HCT116 (cell line): ENCODE measurements around the gene VSIG2. TPM values are rescaled to one million over a fixed set of nuclear protein-coding genes. Genes with fewer than 3 reads are reported as not detected.

Experiments used
- ATAC-seq: fragments of 200-7000 bp; cut with Tn5 transposase; 2 replicates; pipeline ENCODE4 v1.9.1; 2020; ENCODE audit warnings: mild to moderate bottlenecking, moderate library complexity
- BruUV-seq: library from RNA; stranded (reverse); fragments of 400-500 nt; replicated peaks from 2 replicates; lab custom pipeline; 2021; lab: Mats Ljungman, UMichigan
- CTCF ChIA-PET: fragments of 300-600 bp; sonication (Branson Sonifier 250); formaldehyde crosslinking; loops from one replicate; lab custom pipeline; 2021; ENCODE audit warnings: antibody characterized with exemption; lab: Charles Lee
- POLR2A ChIA-PET: fragments of 300-600, 350-600 bp; sonication (Branson Sonifier 250); formaldehyde crosslinking; loops from one replicate; lab custom pipeline; 2021; ENCODE audit warnings: antibody characterized with exemption; lab: Charles Lee
- RAD21 ChIA-PET, 2 experiments: fragments of 300-600 bp; sonication (Branson Sonifier 250); formaldehyde crosslinking; loops; one replicate each; lab custom pipeline; 2023; ENCODE audit warnings: low total read pairs in 2 of 2; ENCODE audit not compliant: uncharacterized antibody in 2 of 2, unreplicated experiment in 2 of 2, low non-redundant PET in 1 of 2; lab: Charles Lee
- DNase-seq: peaks from one replicate; pipeline ENCODE4 v3.0.0-alpha.2; 2010; ENCODE audit warnings: low read depth, low spot score
- H2AFZ ChIP-seq: fragments of 200-600 bp; shearing (Covaris generic), sonication (generic); 2 replicates; pipeline ENCODE4 v1.6.1; 2017; ENCODE audit warnings: low read depth, mixed run types, mixed read lengths, antibody characterized with exemption, low read length; ENCODE audit not compliant: poor library complexity, severe bottlenecking
- H3K27ac ChIP-seq: 2 replicates; pipeline ENCODE4 v1.5.1; 2012; ENCODE audit warnings: low read depth, low read length
- H3K27me3 ChIP-seq: fragments of 200-600 bp; sonication (generic); 2 replicates; pipeline ENCODE4 v1.6.1; 2016; ENCODE audit warnings: mixed run types, low read length, mixed read lengths; ENCODE audit not compliant: insufficient read depth
- H3K36me3 ChIP-seq, 2 experiments: fragments of 200-500 bp in 1 of 2; fragments of 200-600 bp in 1 of 2; sonication (Bioruptor generic) in 1 of 2; sonication (generic) in 1 of 2; 2 replicates each; pipeline versions ENCODE4 v1.5.1 to v1.6.1; 2014 to 2016; ENCODE audit warnings: low read length in 2 of 2, inconsistent platforms in 1 of 2, mixed read lengths in 1 of 2, mixed run types in 1 of 2; ENCODE audit not compliant: insufficient read depth in 2 of 2, control insufficient read depth in 1 of 2
- H3K4me1 ChIP-seq, 2 experiments: fragments of 200-600 bp in 1 of 2; sonication (generic) in 1 of 2; 2 replicates each; pipeline versions ENCODE4 v1.5.1 to v1.6.1; 2012 to 2017; ENCODE audit warnings: low read length in 2 of 2, inconsistent platforms in 1 of 2, mild to moderate bottlenecking in 1 of 2, mixed read lengths in 1 of 2, mixed run types in 1 of 2, moderate library complexity in 1 of 2; ENCODE audit not compliant: insufficient read depth in 2 of 2, control insufficient read depth in 1 of 2
- H3K4me2 ChIP-seq: fragments of 200-600 bp; sonication (generic); 2 replicates; pipeline ENCODE4 v1.6.1; 2017; ENCODE audit warnings: mixed run types, low read length, mixed read lengths
- H3K4me3 ChIP-seq, 2 experiments: fragments of 200-600 bp in 1 of 2; sonication (generic) in 1 of 2; replicated peaks in 1 of 2; 2 replicates each; pipeline ENCODE4 v1.5.1; 2011 to 2016; ENCODE audit warnings: low read length in 2 of 2, control low read depth in 1 of 2, low read depth in 1 of 2, mild to moderate bottlenecking in 1 of 2, mixed read lengths in 1 of 2, mixed run types in 1 of 2
- H3K79me2 ChIP-seq: fragments of 200-600 bp; sonication (generic); 2 replicates; pipeline ENCODE4 v1.6.1; 2017; ENCODE audit warnings: mild to moderate bottlenecking, mixed run types, low read length, moderate library complexity, mixed read lengths; ENCODE audit not compliant: insufficient read depth
- H3K9ac ChIP-seq: fragments of 200-600 bp; sonication (generic); 2 replicates; pipeline ENCODE4 v1.6.1; 2016; ENCODE audit warnings: low read length, mixed read lengths
- H3K9me2 ChIP-seq: fragments of 200-600 bp; sonication (generic), shearing (Covaris generic); 2 replicates; pipeline ENCODE4 v1.6.1; 2017; ENCODE audit warnings: mixed run types, mild to moderate bottlenecking, moderate library complexity; ENCODE audit not compliant: insufficient read depth
- H3K9me3 ChIP-seq, 2 experiments: fragments of 200-500 bp in 1 of 2; fragments of 200-600 bp in 1 of 2; sonication (Bioruptor generic) in 1 of 2; sonication (generic) in 1 of 2; 2 replicates each; pipeline ENCODE4 v1.6.1; 2014 to 2017; ENCODE audit warnings: low read length in 2 of 2, mixed read lengths in 2 of 2, inconsistent platforms in 1 of 2, low read depth in 1 of 2, mild to moderate bottlenecking in 1 of 2, mixed run types in 1 of 2, moderate library complexity in 1 of 2; ENCODE audit not compliant: control insufficient read depth in 1 of 2, insufficient read depth in 1 of 2
- H4K20me1 ChIP-seq: fragments of 200-600 bp; sonication (generic), shearing (Covaris generic); 2 replicates; pipeline ENCODE4 v1.6.1; 2017; ENCODE audit warnings: mixed run types, mild to moderate bottlenecking, moderate library complexity; ENCODE audit not compliant: insufficient read depth
- CBX3 ChIP-seq: IDR thresholded peaks from 2 replicates; pipeline ENCODE4 v1.6.1; 2012; ENCODE audit warnings: low read depth
- EGR1 ChIP-seq: IDR thresholded peaks from 2 replicates; pipeline ENCODE4 v1.6.1; 2012; ENCODE audit warnings: low read depth
- JUND ChIP-seq: IDR thresholded peaks from 2 replicates; pipeline ENCODE4 v1.6.1; 2012
- POLR2A ChIP-seq: IDR thresholded peaks from 2 replicates; pipeline ENCODE4 v1.7.0; 2011; ENCODE audit warnings: borderline replicate concordance; ENCODE audit not compliant: insufficient read depth, insufficient read length; ENCODE audit errors: extremely low read depth
- POLR2AphosphoS5 ChIP-seq: IDR thresholded peaks from 2 replicates; pipeline ENCODE4 v1.6.1; 2011; ENCODE audit warnings: mild to moderate bottlenecking, low read depth, low read length, moderate library complexity
- RAD21 ChIP-seq: IDR thresholded peaks from 2 replicates; pipeline ENCODE4 v1.6.1; 2012; ENCODE audit warnings: low read depth, mild to moderate bottlenecking
- SIN3A ChIP-seq: IDR thresholded peaks from 2 replicates; pipeline ENCODE4 v1.6.1; 2012; ENCODE audit warnings: low read depth
- SRF ChIP-seq: IDR thresholded peaks from 2 replicates; pipeline ENCODE4 v1.6.1; 2012; ENCODE audit warnings: low read depth
- TCF7L2 ChIP-seq: IDR thresholded peaks from 2 replicates; pipeline ENCODE4 v1.7.0; 2011; ENCODE audit warnings: borderline replicate concordance, inconsistent platforms; ENCODE audit not compliant: insufficient read depth, insufficient read length; ENCODE audit errors: extremely low read depth
- intact Hi-C: fragments of 100-400 bp; cut with micrococcal nuclease; formaldehyde crosslinking; loops from 2 replicates; pipeline ENCODE4 v1.10.0; 2022
- total RNA-seq: library from RNA; stranded (reverse); gene quantifications from one replicate; pipeline ENCODE4 v1.2.1, GENCODE V29; 2021; ENCODE audit not compliant: unreplicated experiment
- TF ChIP-seq, protein P1 (sequence below): IDR thresholded peaks from 2 replicates; pipeline ENCODE4 v1.6.1; 2011; ENCODE audit warnings: mild to moderate bottlenecking, low read length, moderate library complexity; ENCODE audit not compliant: insufficient replicate concordance; ENCODE audit errors: extremely low read depth
- TF ChIP-seq, protein P2 (sequence below): IDR thresholded peaks from 2 replicates; pipeline ENCODE4 v1.6.1; 2012
- TF ChIP-seq, protein P3 (sequence below): IDR thresholded peaks from 2 replicates; pipeline ENCODE4 v1.6.1; 2012
- TF ChIP-seq, protein P4 (sequence below): IDR thresholded peaks from 2 replicates; pipeline ENCODE4 v1.6.1; 2012; ENCODE audit warnings: low read depth
- TF ChIP-seq, protein P5 (sequence below), 3 experiments: fragments of 200-600 bp in 1 of 3; sonication (generic) in 1 of 3; IDR thresholded peaks in 2 of 3; conservative IDR thresholded peaks in 1 of 3; 2 replicates each; pipeline ENCODE4 v1.5.1; 2012 to 2017; ENCODE audit warnings: low read depth in 2 of 3, low read length in 2 of 3, antibody characterized with exemption in 1 of 3, borderline replicate concordance in 1 of 3, control low read depth in 1 of 3, mild to moderate bottlenecking in 1 of 3, mixed read lengths in 1 of 3, mixed run types in 1 of 3, moderate library complexity in 1 of 3; ENCODE audit not compliant: insufficient read depth in 1 of 3

Gene VSIG2
- total RNA-seq, 1 experiment from 2014 or later: not detected

DNA sequence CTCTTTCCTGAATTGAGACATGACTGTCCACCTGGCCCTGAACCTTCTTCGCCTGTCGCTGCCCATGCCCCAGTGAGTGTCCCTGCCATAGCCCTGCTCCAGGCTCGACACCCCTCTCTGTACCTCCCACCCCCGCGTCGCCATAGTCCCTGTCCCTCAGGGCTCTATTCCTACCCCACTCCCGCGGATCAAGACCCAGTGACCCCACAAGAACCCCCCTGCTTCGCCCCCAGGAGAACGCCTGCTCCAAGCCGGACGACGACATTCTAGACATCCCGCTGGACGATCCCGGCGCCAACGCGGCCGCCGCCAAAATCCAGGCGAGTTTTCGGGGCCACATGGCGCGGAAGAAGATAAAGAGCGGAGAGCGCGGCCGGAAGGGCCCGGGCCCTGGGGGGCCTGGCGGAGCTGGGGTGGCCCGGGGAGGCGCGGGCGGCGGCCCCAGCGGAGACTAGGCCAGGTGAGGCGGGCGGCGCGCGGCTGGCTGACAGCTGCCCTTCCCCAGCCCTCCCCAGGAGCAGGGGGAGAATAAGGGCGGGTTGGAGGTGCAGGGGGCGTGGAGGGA is 6.7 kb downstream of the VSIG2 start:
- Histone ChIP-seq H3K4me2 (peak overlapping the region; percentile 98), H2AFZ (no peak overlapping the region), H3K36me3 (no peaks in the 10 kb centered on the region), H3K9me3 (no peaks in the 10 kb centered on the region), H3K4me1 (peaks cover 10 to 44% of the 10 kb centered on the region in 2 experiments), H3K4me3 (peak overlapping the region in 1 of 2 experiments; percentile 63; a peak in 1 of 4 replicates), H3K9ac (no peak overlapping the region)
- no peak for DNase-seq
- CTCF ChIA-PET: interaction anchor here (0.8 kb wide), 1 partner anchor 76 kb away, joined by 3 read pairs; no protein-coding TSS in a partner anchor
- TF ChIP-seq, protein P1, sequence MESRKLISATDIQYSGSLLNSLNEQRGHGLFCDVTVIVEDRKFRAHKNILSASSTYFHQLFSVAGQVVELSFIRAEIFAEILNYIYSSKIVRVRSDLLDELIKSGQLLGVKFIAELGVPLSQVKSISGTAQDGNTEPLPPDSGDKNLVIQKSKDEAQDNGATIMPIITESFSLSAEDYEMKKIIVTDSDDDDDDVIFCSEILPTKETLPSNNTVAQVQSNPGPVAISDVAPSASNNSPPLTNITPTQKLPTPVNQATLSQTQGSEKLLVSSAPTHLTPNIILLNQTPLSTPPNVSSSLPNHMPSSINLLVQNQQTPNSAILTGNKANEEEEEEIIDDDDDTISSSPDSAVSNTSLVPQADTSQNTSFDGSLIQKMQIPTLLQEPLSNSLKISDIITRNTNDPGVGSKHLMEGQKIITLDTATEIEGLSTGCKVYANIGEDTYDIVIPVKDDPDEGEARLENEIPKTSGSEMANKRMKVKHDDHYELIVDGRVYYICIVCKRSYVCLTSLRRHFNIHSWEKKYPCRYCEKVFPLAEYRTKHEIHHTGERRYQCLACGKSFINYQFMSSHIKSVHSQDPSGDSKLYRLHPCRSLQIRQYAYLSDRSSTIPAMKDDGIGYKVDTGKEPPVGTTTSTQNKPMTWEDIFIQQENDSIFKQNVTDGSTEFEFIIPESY: no peak
- TF ChIP-seq POLR2A (no peak), JUND (no peak), RAD21 (no peak), POLR2AphosphoS5 (no peak), CBX3 (no peak), EGR1 (no peak), SIN3A (no peak), TCF7L2 (no peak), SRF (no peak)
- TF ChIP-seq, protein P2, sequence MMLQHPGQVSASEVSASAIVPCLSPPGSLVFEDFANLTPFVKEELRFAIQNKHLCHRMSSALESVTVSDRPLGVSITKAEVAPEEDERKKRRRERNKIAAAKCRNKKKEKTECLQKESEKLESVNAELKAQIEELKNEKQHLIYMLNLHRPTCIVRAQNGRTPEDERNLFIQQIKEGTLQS: no peak
- TF ChIP-seq, protein P3, sequence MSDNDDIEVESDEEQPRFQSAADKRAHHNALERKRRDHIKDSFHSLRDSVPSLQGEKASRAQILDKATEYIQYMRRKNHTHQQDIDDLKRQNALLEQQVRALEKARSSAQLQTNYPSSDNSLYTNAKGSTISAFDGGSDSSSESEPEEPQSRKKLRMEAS: no peak
- TF ChIP-seq, protein P4, sequence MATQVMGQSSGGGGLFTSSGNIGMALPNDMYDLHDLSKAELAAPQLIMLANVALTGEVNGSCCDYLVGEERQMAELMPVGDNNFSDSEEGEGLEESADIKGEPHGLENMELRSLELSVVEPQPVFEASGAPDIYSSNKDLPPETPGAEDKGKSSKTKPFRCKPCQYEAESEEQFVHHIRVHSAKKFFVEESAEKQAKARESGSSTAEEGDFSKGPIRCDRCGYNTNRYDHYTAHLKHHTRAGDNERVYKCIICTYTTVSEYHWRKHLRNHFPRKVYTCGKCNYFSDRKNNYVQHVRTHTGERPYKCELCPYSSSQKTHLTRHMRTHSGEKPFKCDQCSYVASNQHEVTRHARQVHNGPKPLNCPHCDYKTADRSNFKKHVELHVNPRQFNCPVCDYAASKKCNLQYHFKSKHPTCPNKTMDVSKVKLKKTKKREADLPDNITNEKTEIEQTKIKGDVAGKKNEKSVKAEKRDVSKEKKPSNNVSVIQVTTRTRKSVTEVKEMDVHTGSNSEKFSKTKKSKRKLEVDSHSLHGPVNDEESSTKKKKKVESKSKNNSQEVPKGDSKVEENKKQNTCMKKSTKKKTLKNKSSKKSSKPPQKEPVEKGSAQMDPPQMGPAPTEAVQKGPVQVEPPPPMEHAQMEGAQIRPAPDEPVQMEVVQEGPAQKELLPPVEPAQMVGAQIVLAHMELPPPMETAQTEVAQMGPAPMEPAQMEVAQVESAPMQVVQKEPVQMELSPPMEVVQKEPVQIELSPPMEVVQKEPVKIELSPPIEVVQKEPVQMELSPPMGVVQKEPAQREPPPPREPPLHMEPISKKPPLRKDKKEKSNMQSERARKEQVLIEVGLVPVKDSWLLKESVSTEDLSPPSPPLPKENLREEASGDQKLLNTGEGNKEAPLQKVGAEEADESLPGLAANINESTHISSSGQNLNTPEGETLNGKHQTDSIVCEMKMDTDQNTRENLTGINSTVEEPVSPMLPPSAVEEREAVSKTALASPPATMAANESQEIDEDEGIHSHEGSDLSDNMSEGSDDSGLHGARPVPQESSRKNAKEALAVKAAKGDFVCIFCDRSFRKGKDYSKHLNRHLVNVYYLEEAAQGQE: no peak
- TF ChIP-seq, protein P5, sequence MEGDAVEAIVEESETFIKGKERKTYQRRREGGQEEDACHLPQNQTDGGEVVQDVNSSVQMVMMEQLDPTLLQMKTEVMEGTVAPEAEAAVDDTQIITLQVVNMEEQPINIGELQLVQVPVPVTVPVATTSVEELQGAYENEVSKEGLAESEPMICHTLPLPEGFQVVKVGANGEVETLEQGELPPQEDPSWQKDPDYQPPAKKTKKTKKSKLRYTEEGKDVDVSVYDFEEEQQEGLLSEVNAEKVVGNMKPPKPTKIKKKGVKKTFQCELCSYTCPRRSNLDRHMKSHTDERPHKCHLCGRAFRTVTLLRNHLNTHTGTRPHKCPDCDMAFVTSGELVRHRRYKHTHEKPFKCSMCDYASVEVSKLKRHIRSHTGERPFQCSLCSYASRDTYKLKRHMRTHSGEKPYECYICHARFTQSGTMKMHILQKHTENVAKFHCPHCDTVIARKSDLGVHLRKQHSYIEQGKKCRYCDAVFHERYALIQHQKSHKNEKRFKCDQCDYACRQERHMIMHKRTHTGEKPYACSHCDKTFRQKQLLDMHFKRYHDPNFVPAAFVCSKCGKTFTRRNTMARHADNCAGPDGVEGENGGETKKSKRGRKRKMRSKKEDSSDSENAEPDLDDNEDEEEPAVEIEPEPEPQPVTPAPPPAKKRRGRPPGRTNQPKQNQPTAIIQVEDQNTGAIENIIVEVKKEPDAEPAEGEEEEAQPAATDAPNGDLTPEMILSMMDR (IDR thresholded peaks at IDR 0.05 in 2 of 3, conservative IDR thresholded peaks at IDR 0.05 in 1 of 3; ENCODE audit: borderline replicate concordance in 1 of 3, insufficient read depth in 1 of 3, low read depth in 2 of 3, low read length in 2 of 3): no peak
- TF ChIP-seq, all 23 proteins: peak for 0
- Histone ChIP-seq H3K79me2 (0 out of 2 replicates have a peak, but pooled peaks cover 5% of the 10 kb centered on the region), H3K27me3 (no peaks in the 10 kb centered on the region), H3K9me2 (no peaks in the 10 kb centered on the region), H4K20me1 (no peaks in the 10 kb centered on the region), H3K27ac (no peak overlapping the region; the same call in 1 of the 2 replicates)
- ChIA-PET POLR2A (no interaction called here), RAD21 (no interaction called here)
- ATAC-seq: no peak
- intact Hi-C loops: no loop called here
- no TSS peak for BruUV-seq
